HEK293T (cell line): ENCODE results near the gene ZNF71.

Experiments
- CTCF ChIA-PET: fragments of 350-600 bp; formaldehyde crosslinking; extraction: SDS; loops from one replicate; lab custom pipeline; 2021; ENCODE audit warnings: antibody characterized with exemption, inconsistent platforms; lab: Yijun Ruan, JAX
- POLR2A ChIA-PET: fragments of 350-600 bp; formaldehyde crosslinking; extraction: SDS; loops from one replicate; lab custom pipeline; 2020; ENCODE audit warnings: antibody characterized with exemption, inconsistent platforms; lab: Yijun Ruan, JAX
- DNase-seq: peaks from one replicate; pipeline ENCODE4 v3.0.0; 2012; ENCODE audit warnings: mixed read lengths; ENCODE audit errors: extremely low spot score
- ARNT ChIP-seq: fragments of 450-650 bp; IDR thresholded peaks from 2 replicates; pipeline ENCODE4 v1.6.1; 2017; ENCODE audit warnings: mild to moderate bottlenecking
- BHLHE40 ChIP-seq: fragments of 450-650 bp; IDR thresholded peaks from 2 replicates; pipeline ENCODE4 v1.6.1; 2016; ENCODE audit warnings: mild to moderate bottlenecking, moderate library complexity, borderline replicate concordance
- CTBP1 ChIP-seq: fragments of 450-650 bp; IDR thresholded peaks from 2 replicates; pipeline ENCODE4 v1.6.1; 2016; ENCODE audit warnings: borderline replicate concordance
- ELF4 ChIP-seq: fragments of 450-650 bp; IDR thresholded peaks from 2 replicates; pipeline ENCODE4 v1.6.1; 2017; ENCODE audit warnings: antibody characterized with exemption
- FOXA1 ChIP-seq: fragments of 450-650 bp; IDR thresholded peaks from 2 replicates; pipeline ENCODE4 v1.6.1; 2016; ENCODE audit warnings: mild to moderate bottlenecking
- FOXK2 ChIP-seq: fragments of 450-650 bp; IDR thresholded peaks from 2 replicates; pipeline ENCODE4 v1.6.1; 2016; ENCODE audit warnings: mild to moderate bottlenecking
- FOXM1 ChIP-seq: fragments of 450-650 bp; IDR thresholded peaks from 2 replicates; pipeline ENCODE4 v1.6.1; 2017; ENCODE audit warnings: mild to moderate bottlenecking, borderline replicate concordance
- HDGF ChIP-seq: fragments of 450-650 bp; IDR thresholded peaks from 2 replicates; pipeline ENCODE4 v1.6.1; 2017; ENCODE audit warnings: antibody characterized with exemption, borderline replicate concordance
- L3MBTL2 ChIP-seq: fragments of 450-650 bp; conservative IDR thresholded peaks from 2 replicates; pipeline ENCODE4 v1.6.1; 2016; ENCODE audit warnings: mild to moderate bottlenecking
- LEF1 ChIP-seq: fragments of 450-650 bp; IDR thresholded peaks from 2 replicates; pipeline ENCODE4 v1.6.1; 2017; ENCODE audit warnings: mild to moderate bottlenecking, borderline replicate concordance
- NFRKB ChIP-seq: fragments of 450-650 bp; IDR thresholded peaks from 2 replicates; pipeline ENCODE4 v1.6.1; 2016; ENCODE audit warnings: mild to moderate bottlenecking, moderate library complexity
- SP1 ChIP-seq: fragments of 450-650 bp; IDR thresholded peaks from 2 replicates; pipeline ENCODE4 v1.6.1; 2017
- SUZ12 ChIP-seq: fragments of 450-650 bp; IDR thresholded peaks from 2 replicates; pipeline ENCODE4 v1.6.1; 2016; ENCODE audit warnings: mild to moderate bottlenecking
- TARDBP ChIP-seq: fragments of 450-650 bp; IDR thresholded peaks from 2 replicates; pipeline ENCODE4 v1.6.1; 2016
- ZNF384 ChIP-seq: fragments of 450-650 bp; IDR thresholded peaks from 2 replicates; pipeline ENCODE4 v1.6.1; 2016
- TF ChIP-seq, protein P1 (sequence below): fragments of 450-650 bp; IDR thresholded peaks from 2 replicates; pipeline ENCODE4 v1.6.1; 2016

Gene ZNF71

GRCh38 chr19:56597696-56598095 lies 2.6 kb downstream of the ZNF71 start:
- no peak for TF ChIP-seq FOXK2
- TF ChIP-seq HDGF = no peak
- TF ChIP-seq SUZ12 = no peak
- no peak for TF ChIP-seq ARNT
- TF ChIP-seq ZNF384 = no peak
- no peak for TF ChIP-seq LEF1
- no peak for TF ChIP-seq BHLHE40
- TF ChIP-seq ELF4 = no peak
- TF ChIP-seq SP1 = no peak
- TF ChIP-seq L3MBTL2 = no peak
- no peak for TF ChIP-seq TARDBP
- TF ChIP-seq, protein P1, sequence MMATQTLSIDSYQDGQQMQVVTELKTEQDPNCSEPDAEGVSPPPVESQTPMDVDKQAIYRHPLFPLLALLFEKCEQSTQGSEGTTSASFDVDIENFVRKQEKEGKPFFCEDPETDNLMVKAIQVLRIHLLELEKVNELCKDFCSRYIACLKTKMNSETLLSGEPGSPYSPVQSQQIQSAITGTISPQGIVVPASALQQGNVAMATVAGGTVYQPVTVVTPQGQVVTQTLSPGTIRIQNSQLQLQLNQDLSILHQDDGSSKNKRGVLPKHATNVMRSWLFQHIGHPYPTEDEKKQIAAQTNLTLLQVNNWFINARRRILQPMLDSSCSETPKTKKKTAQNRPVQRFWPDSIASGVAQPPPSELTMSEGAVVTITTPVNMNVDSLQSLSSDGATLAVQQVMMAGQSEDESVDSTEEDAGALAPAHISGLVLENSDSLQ = no peak
- TF ChIP-seq FOXA1 = no peak
- no peak for TF ChIP-seq NFRKB
- no peak for TF ChIP-seq FOXM1
- no peak for TF ChIP-seq CTBP1
- ChIA-PET POLR2A (no interaction called here), CTCF (no interaction called here)
- DNase-seq = no peak

DNA sequence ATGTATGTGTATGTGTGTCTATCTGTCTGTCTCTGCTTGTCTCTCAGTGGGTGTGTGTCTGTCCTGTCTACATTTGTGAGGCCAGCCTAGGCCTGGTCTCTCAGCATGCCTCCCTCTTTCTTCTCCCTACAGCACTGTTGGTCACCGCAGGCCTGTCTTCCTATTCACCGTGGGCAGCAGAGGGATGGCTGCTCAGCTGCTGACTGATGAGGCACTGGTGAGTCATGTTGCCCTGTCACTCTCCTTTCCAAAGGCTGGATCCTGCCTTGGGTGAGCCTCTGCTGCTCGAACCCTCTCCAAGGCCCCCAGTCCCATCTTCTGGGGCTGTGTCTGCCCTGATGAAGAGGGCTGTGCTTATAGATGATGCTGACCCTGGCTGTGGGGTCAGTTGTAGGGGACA lies 6.3 kb downstream of the ZNF71 start:
- no peak for DNase-seq
- TF ChIP-seq FOXM1 (no peak), ELF4 (no peak), ARNT (no peak), BHLHE40 (no peak), TARDBP (no peak), CTBP1 (no peak), SUZ12 (no peak), FOXK2 (no peak), HDGF (no peak), NFRKB (no peak), FOXA1 (no peak), SP1 (no peak), L3MBTL2 (no peak), ZNF384 (no peak), LEF1 (no peak)
- TF ChIP-seq, protein P1 = no peak
- CTCF ChIA-PET = no interaction called here
- POLR2A ChIA-PET = no interaction called here

GRCh38 chr19:56603829-56604228 lies 8.7 kb downstream of the ZNF71 start:
- CTCF ChIA-PET = no interaction called here

GRCh38 chr19:56608274-56608964 lies 13.3 kb downstream of the ZNF71 start:
- ChIA-PET CTCF (no interaction called here), POLR2A (no interaction called here)
- DNase-seq = no peak
- TF ChIP-seq LEF1 (no peak), L3MBTL2 (no peak), SP1 (no peak), ZNF384 (no peak), HDGF (no peak)

More at GRCh38 chr19:56603829-56604228, 8.7 kb downstream of the ZNF71 start:
- DNase-seq = no peak
- TF ChIP-seq L3MBTL2 (no peak), ARNT (no peak), LEF1 (no peak)
- TF ChIP-seq, protein P1 = no peak
- POLR2A ChIA-PET = no interaction called here

DNA sequence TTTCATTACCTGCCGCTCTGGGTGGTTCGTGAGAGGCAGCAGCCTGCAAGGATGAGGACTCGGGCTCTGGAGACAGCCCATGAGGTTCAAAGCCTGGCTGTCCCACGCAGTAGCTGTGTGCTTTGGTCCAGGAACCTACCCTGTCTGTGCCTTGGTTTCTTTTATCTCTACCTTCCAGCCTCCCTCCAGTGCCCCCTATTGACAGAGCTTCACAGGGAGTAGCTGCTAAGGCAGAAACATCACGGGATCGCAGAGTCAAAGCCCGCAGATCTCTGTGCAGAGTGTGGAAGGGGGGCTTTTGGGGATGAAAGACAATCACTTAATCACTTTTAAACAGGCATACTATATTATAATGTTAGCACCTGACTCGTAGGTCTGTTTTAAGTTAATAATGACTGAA lies 16.2 kb downstream of the ZNF71 start:
- CTCF ChIA-PET = no interaction called here
- TF ChIP-seq NFRKB = no peak
- TF ChIP-seq BHLHE40 = no peak
- no peak for TF ChIP-seq ARNT
- TF ChIP-seq FOXK2 = no peak
- TF ChIP-seq SUZ12 = no peak
- no peak for TF ChIP-seq HDGF
- no peak for TF ChIP-seq SP1
- no peak for TF ChIP-seq ZNF384
- no peak for TF ChIP-seq ELF4
- TF ChIP-seq FOXA1 = no peak
- TF ChIP-seq CTBP1 = no peak
- no peak for TF ChIP-seq TARDBP
- TF ChIP-seq FOXM1 = no peak
- TF ChIP-seq, protein P1 = no peak
- TF ChIP-seq L3MBTL2 = no peak
- no peak for TF ChIP-seq LEF1
- POLR2A ChIA-PET = no interaction called here
- DNase-seq = no peak
